Ecto neural progenitor cell (in vitro differentiated cells): Measurements from ENCODE around the gene LONRF3.
"Not testable (repeated sequence)": the region's sequence is repeated elsewhere in the genome, so short reads cannot be mapped to it uniquely, and the experiment has no call there.

Source experiments
- DNase-seq: peaks from one replicate; pipeline ENCODE4 v3.0.0-alpha.2; 2018; ENCODE audit warnings: low spot score

The LONRF3 gene

DNA sequence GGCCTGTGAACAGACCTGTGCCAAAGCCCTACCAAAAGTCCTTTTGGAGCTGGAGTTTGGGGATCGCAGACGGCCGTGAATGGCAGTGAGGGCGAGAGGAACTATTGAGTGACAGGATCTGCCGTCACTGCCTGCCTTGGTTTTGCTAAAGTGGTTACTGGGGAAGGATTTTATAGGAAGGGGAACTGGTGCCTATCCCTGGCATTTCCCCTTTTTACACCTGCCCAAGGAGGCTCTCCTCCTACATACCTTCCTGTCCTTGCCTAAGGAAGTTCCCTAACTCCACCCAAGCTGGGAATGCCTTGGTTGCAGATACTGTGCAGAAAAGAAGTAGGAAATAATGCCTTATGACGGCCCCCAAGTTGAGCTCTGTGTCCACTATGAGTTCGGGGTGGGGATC, 14.5 kb downstream of the LONRF3 start:
- DNase-seq = no peak

- DNase-seq = no peak
Observed at GRCh38 chrX:118989886-118990285, 15.5 kb downstream of the LONRF3 start.

DNA sequence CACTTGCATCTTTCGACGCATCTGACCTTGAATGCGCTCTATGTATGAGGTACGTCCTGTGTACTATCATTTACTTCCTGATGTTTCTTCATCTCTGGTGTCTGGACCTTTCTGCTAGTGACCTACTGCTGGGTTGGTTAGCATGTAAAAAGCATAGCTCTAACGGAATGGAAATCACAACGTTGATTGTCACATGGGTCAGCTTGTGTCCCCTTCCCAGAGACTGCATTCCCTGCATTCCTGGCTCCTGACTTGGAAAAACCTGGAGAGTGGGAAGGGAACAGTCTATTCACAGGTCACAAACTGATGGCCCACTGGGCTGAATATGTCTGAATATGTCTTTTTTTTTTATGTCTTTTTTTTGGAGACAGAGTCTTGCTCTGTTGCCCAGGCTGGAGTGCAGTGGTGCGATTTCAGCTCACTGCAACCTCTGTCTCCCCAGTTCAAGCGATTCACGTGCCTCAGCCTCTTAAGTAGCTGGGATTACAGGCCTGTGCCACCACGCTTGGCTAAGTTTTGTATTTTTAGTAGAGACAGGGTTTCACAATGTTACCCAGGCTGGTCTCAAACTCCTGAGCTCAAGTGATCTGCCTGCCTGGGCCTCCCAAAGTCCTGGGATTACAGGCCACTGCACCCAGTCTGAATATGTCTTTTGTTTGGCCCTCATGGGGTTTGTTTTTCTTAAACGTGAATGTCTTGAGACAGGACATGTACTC, 16.3 kb downstream of the LONRF3 start:
- no peak for DNase-seq

GRCh38 chrX:118992441-118993121, 18.2 kb downstream of the LONRF3 start:
- DNase-seq = not testable (repeated sequence)

- DNase-seq = no peak
Observed at GRCh38 chrX:119003462-119003861, 29.0 kb downstream of the LONRF3 start.

GRCh38 chrX:119004920-119005524, 30.6 kb downstream of the LONRF3 start:
- peak; percentile 58 for DNase-seq

GRCh38 chrX:119007189-119007770, 32.9 kb downstream of the LONRF3 start:
- no peak for DNase-seq

GRCh38 chrX:119008110-119008744, 33.8 kb downstream of the LONRF3 start:
- no peak for DNase-seq

- no peak for DNase-seq
Observed at GRCh38 chrX:119009071-119009470, 34.7 kb downstream of the LONRF3 start.

DNA sequence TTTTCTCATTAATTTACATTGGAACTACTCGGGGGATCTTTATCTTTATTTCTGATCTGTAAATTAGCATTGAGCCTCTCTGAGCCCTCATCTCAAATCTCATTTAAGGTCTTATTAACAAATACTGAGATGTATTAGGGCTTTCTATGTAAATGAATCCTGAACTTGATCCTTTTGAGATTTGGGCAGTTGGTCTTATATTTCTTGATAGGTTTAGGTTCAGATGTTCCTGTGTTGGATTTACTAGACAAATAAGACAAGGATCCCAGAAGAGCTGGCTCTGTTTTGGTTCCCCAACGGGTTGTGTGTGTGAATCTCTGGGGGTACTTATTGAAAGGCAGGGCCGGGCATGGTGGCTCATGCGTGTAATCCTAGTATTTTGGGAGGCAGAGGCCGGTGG, 36.1 kb downstream of the LONRF3 start:
- no peak for DNase-seq

- DNase-seq = no peak
Observed at GRCh38 chrX:119013164-119013563, 38.7 kb downstream of the LONRF3 start.

DNA sequence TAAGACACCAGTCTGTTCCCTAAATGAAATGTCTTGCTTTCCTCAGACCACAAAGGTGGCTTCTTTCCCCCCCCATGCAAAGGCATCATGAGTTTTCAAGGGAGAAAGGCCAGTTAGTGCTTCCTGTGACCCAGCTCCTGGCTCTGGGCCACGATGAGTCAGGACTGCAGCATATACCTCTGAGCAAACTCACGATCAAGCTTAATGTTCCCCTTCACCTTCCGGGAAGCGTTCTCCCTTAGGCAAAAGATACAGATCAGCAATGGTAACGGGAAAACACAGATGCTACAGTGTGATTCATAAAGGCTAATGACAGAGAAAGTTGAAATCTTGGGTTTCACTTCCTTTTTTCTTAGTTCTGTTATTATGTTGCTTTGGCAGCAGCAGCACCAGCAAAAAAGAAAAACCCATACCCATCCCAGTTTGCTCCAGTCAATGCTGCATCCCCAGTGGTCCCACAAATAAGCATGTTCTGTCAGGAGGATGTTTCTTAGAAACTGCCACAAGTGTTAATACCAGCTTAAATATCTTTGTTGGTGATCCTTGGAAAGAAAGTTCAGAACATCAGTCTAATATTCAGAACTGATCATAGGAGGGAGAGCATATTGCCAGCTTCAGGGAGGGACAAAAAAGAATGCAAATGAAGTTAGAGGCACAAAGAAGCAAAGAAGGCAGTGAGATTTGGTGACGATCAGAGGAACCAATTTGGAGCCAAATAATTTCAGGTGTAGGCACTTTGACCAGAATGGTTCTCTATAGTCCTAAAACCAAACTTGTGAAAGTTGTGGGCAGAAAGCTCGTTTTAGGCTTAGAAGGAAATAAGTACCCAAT, 41.2 kb downstream of the LONRF3 start:
- no peak for DNase-seq

- no peak for DNase-seq
Observed at GRCh38 chrX:119017077-119017476, 42.7 kb downstream of the LONRF3 start.

DNA sequence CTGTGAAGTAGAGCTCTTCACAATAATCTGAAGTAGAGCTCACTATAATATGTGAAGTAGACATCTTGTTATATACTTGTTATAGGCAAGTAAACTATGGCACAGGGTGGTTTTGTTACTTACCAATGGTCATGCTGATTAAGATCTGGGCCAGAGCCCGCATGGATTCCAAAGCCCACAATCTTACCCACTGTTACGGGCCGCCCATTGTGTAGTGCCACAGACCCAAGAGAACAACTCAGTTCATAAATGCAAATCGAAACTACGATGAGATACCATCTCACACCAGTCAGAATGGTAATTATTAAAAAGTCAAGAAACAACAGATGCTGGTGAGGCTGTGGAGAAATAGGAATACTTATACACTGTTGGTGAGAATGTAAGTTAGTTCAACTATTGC, 51.5 kb downstream of the LONRF3 start:
- DNase-seq = no peak

DNA sequence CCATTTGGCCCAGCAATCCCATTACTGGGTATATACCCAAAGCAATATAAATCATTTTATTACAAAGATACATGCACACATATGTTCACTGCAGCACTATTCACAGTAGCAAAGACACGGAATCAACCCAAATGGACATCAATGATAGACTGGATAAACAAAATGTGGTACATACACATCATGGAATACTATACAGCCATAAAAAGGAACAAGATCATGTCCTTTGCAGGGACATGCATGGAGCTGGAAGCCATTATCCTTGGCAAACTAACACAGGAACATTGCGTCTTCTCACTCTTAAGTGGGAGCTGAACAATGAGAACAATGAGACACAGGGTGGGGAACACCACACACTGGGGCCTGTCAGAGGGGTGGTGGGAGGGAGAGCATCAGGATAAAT, 51.9 kb downstream of the LONRF3 start:
- not testable (repeated sequence) for DNase-seq

DNA sequence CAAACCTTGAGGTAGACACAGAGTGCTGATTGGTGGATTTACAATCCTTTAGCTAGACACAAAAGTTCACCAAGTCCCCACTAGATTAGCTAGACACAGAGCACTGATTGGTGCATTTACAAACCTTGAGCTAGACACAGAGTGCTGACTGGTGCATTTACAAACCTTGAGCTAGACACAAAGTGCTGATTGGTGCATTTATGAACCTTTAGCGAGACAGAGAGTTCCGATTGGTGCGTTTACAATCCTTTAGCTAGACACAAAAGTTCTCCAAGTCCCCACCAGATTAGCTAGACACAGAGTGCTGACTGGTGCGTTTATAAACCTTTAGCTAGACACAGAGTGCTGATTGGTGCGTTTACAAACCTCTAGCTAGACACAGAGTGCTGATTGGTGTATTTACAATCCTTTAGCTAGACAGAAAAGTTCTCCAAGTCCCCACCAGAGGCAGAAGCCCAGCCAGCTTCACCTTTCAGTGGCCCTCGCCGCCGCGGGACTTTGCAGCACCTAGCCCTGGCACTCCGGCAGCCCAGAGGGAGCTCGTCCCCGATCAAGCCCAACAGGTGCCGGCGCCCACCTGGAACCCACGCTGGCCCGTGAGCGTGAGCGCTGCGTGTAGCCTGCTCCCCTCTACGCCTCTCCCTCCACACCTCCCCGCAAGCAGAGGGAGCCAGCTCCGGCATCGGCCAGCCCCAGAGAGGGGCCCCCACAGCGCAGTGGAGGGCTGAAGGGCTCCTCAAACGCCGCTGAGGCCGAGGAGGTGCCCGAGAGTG, 53.7 kb downstream of the LONRF3 start:
- DNase-seq = not testable (repeated sequence)

DNA sequence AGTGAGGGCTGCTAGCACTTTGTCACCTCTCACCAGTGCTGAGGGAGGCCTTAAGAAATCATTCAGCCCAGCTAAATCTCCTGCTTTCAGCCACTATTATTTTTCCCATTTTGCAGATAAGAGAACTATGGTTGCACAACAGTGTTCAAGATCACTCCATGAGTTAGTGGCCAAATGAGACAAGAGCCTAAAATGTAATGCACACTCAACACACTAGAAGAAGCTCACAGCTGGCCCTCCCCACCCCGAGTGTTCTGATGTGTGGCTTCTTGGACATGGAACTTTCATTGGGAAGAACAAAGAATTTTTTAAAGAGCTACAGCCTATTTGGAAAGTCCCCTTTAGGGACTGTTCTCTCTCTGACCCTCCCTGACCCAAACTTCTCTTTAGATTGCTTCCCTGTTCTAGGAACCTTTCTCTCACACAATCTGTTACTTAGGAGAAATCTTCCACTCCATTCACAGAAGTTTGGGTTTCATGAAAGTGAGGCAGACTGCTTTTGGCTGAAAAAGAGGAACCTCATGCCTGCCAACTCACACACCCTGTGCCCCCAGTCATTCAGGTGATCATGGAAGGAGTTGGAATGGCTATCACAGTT, 54.4 kb downstream of the LONRF3 start:
- no peak for DNase-seq

GRCh38 chrX:119029656-119030055, 55.2 kb downstream of the LONRF3 start:
- not testable (repeated sequence) for DNase-seq

GRCh38 chrX:119030990-119031389, 56.6 kb downstream of the LONRF3 start:
- DNase-seq = no peak
